ENCODE data around the gene GP1BA. TPM values are rescaled to one million over a fixed set of nuclear protein-coding genes. Genes with fewer than 3 reads are reported as not detected.

The GP1BA gene
- total RNA-seq, 2 experiments from 2014 or later = not detected

DNA sequence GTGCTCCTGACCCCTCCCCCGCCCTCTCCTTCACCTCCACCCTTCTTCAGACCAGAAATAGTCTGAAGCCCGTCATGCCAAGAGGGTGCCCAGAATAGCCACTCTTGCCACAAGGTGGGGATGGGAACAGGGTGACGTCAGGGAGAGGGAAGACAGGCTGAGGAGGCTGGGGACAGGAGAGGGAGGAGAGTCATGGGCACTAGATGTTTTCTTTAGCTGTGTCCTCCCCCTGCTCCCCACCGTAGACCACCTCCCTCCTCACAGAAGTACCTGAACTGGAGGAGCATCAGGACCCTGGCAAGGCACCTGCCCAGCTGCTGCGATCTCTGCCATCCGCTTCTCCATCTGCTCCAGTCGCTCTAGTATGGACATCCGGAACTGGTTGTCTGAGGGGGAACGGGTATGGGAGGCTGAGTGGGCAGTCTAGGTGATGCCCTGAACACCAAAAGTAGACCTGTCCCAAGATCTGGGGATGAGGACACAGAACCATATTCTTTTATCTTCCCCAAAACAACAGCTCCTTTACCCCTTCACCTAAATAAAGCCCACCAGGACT is 42.1 kb downstream of the GP1BA start:
- POLR2A ChIA-PET = interaction anchor here (0.7 kb wide), 1 partner anchor 48 kb away, joined by 3 read pairs; no protein-coding TSS in a partner anchor

DNA sequence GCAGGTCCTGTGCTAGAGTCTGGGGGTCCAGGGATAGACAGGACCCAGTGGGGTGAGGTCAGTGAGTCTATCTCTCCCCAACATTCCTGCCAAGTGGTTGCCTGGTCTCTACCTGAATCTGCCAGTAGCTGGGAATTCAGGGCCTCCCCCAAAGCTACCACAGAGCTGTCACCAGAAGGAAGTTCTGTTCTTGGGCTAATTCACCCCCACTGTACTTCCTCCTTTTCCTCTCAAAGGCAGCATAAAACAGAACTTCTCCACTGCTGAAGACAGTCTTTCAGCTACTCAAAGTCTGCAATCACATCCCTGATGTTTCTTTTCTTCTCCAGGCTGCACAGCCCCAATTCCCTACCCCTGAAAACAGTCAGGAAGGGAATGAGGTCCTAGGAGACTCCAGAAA is 46.6 kb downstream of the GP1BA start:
- ChIA-PET CTCF (interaction anchor here (0.7 kb wide), 1 partner anchor 12 kb away, joined by 3 read pairs; no protein-coding TSS in a partner anchor), POLR2A (interaction anchor here (1.0 kb wide), 1 partner anchor 30 kb away, joined by 3 read pairs; the partner anchor contains the start of gene PFN1)

More for the DNA sequence above, 42.1 kb downstream of the GP1BA start:
- CTCF ChIA-PET = interaction anchor here (1.1 to 1.3 kb wide), 3 partner anchors 13 to 76 kb away, joined by 3 to 4 read pairs (median 3); partner anchors contain the start of genes CAMTA2 and CHRNE

DNA sequence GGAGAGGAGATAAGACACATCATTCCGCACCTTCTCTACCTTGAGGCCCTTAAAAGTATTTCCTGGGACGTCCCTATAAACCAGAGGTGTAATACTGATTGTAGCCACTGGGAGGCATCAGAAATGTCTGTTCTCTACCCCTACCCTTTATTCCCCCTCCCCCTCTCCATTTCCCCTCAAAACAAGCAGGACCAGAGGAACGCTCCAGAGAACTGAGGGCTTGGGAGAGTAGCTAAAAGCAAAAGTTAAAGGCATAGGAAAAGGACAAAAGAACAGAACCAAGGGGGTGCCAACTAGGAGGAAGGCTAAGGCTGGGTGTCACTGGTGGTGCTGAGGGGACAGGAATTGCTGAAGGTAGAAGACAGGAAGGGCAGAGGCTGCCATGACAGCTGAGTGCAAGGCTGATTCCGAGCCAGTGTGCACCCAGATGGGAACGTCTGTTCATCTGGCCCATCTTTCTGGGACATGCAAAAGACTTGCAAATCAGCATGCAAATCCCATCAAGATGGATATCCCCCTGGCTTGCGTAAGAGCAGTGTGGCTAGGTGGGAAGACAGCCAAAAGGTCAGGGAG is 48.7 kb downstream of the GP1BA start:
- ChIA-PET POLR2A (interaction anchor here (1.2 kb wide), 1 partner anchor 12 kb away, joined by 3 read pairs; no protein-coding TSS in a partner anchor), CTCF (interaction anchor here (0.8 to 2.4 kb wide), 12 partner anchors 9 to 82 kb away, joined by 3 to 8 read pairs (median 6); partner anchors contain the start of genes KIF1C, PFN1 and SPAG7)

DNA sequence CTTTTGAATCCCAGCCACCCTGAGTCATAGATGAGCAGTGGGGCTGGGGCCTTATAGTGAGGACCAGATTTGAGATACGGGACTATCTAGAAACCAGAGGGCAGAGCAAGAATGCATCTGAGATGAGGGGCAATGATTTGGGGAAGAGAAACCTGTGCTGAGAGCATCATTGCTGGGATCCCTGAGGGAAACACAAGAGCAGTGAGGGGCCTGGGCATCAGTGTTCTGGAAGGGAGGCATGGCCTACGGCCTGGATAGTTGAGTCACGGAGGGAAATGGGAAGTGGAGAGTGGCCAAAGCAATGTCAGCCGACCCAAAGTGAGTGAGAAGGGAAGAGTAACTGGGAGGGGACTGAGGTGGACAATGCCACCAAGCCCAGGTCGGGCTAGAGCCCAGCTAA is 50.2 kb downstream of the GP1BA start:
- POLR2A ChIA-PET = no interaction called here

More for the DNA sequence above, 50.2 kb downstream of the GP1BA start:
- CTCF ChIA-PET = no interaction called here

Other genes with a start within 250 kb of the GP1BA start
- gene PELP1, start 228.1 kb upstream of the GP1BA start, total RNA-seq = 100 to 1,000 TPM; 118 to 119 TPM
- gene ARRB2, start 221.6 kb upstream of the GP1BA start, total RNA-seq = 100 to 1,000 TPM; 183 to 193 TPM
- 10 to 100 TPM; 22.1 to 22.9 TPM for gene MED11, start 200.8 kb upstream of the GP1BA start, total RNA-seq
- not detected for gene ZMYND15, start 192.4 kb upstream of the GP1BA start, total RNA-seq
- gene CXCL16, start 192.3 kb upstream of the GP1BA start, total RNA-seq = 1 to 10 TPM; 1.6 to 1.7 TPM
- not detected for gene TM4SF5, start 160.4 kb upstream of the GP1BA start, total RNA-seq
- under 1 TPM; 0.29 to 0.32 TPM for gene VMO1, start 145.9 kb upstream of the GP1BA start, total RNA-seq
- not detected for gene GLTPD2, start 143.3 kb upstream of the GP1BA start, total RNA-seq
- 100 to 1,000 TPM; 183 to 184 TPM for gene PSMB6, start 136.1 kb upstream of the GP1BA start, total RNA-seq
- 10 to 100 TPM in 1 of 2 experiments, 1 to 10 TPM in 1; 10.0 to 12.6 TPM for gene PLD2, start 125.1 kb upstream of the GP1BA start, total RNA-seq
- gene MINK1, start 98.9 kb upstream of the GP1BA start, total RNA-seq = 10 to 100 TPM; 46.8 to 48.5 TPM
- gene C17orf107, start 32.7 kb upstream of the GP1BA start, total RNA-seq = 1 to 10 TPM; 2.8 to 3.2 TPM
- gene CHRNE, start 29.2 kb upstream of the GP1BA start, total RNA-seq = under 1 TPM; 0.38 to 0.42 TPM
- 10 to 100 TPM; 91.7 to 92.9 TPM for gene SLC25A11, start 7.8 kb downstream of the GP1BA start, total RNA-seq
- 100 to 1,000 TPM; 179 to 192 TPM for gene RNF167, start 8.0 kb downstream of the GP1BA start, total RNA-seq
- gene PFN1, start 16.3 kb downstream of the GP1BA start, total RNA-seq = 1,000 to 10,000 TPM; 1,847 to 1,866 TPM
- gene ENO3, start 18.8 kb downstream of the GP1BA start, total RNA-seq = 10 to 100 TPM; 28.2 to 31.5 TPM
- 10 to 100 TPM; 64.0 to 64.8 TPM for gene SPAG7, start 35.5 kb downstream of the GP1BA start, total RNA-seq
- gene CAMTA2, start 55.4 kb downstream of the GP1BA start, total RNA-seq = 100 to 1,000 TPM; 120 to 125 TPM
- under 1 TPM; 0.30 to 0.31 TPM for gene INCA1, start 65.2 kb downstream of the GP1BA start, total RNA-seq
- gene KIF1C, start 65.7 kb downstream of the GP1BA start, total RNA-seq = 10 to 100 TPM; 72.7 to 77.3 TPM
- gene SLC52A1, start 103.1 kb downstream of the GP1BA start, total RNA-seq = under 1 TPM; 0.21 to 0.32 TPM
- 1 to 10 TPM; 2.6 to 2.7 TPM for gene ZFP3, start 146.2 kb downstream of the GP1BA start, total RNA-seq
- 10 to 100 TPM; 23.9 to 24.8 TPM for gene ZNF232, start 179.6 kb downstream of the GP1BA start, total RNA-seq
- under 1 TPM; 0.04 TPM for gene USP6, start 183.8 kb downstream of the GP1BA start, total RNA-seq